Vagina (tissue), 2 donors: ENCODE data around the gene SHE. TPM values are rescaled to one million over a fixed set of nuclear protein-coding genes. Genes with fewer than 3 reads are reported as not detected.
A peak's percentile ranks its signal among the peaks of the same experiment; 100 is the strongest.

Experiments used
- DNase-seq, 2 donors: peaks; one replicate each; pipeline ENCODE4 v3.0.0-alpha.2; 2017; ENCODE audit errors: extremely low spot score in 2 of 2
- H3K27ac ChIP-seq: fragments of 200-600 bp; sonication (generic); one replicate; pipeline ENCODE4 v1.5.1; 2019
- H3K27me3 ChIP-seq: fragments of 200-600 bp; sonication (generic); one replicate; pipeline ENCODE4 v1.5.1; 2019
- H3K36me3 ChIP-seq, 2 donors: fragments of 200-600 bp; sonication (generic); one replicate each; pipeline ENCODE4 v1.5.1; 2017 to 2019
- H3K4me1 ChIP-seq: fragments of 200-600 bp; sonication (generic); one replicate; pipeline ENCODE4 v1.5.1; 2019
- H3K4me3 ChIP-seq, 2 donors: fragments of 200-600 bp; sonication (generic); 1 replicate in 1 of 2; 2 replicates in 1 of 2; pipeline ENCODE4 v1.5.1; 2016 to 2019
- H3K9me3 ChIP-seq: fragments of 200-600 bp; sonication (generic); one replicate; pipeline ENCODE4 v1.5.1; 2019
- CTCF ChIP-seq, 3 experiments: fragments of 450-650 bp in 2 of 3; fragments of 200-600 bp in 1 of 3; sonication (generic) in 1 of 3; IDR thresholded peaks; one replicate each; pipeline ENCODE4 v1.5.1; 2017 to 2019; ENCODE audit warnings: antibody characterized with exemption in 3 of 3, mild to moderate bottlenecking in 2 of 3, moderate library complexity in 2 of 3
- POLR2A ChIP-seq, 2 donors: fragments of 450-650 bp; IDR thresholded peaks; one replicate each; pipeline ENCODE4 v1.6.1; 2017; ENCODE audit warnings: antibody characterized with exemption in 2 of 2, mild to moderate bottlenecking in 2 of 2, moderate library complexity in 2 of 2
- POLR2AphosphoS5 ChIP-seq, 2 donors: sonication (generic); formaldehyde crosslinking; IDR thresholded peaks; one replicate each; pipeline ENCODE4 v1.9.0; 2017; ENCODE audit warnings: antibody characterized with exemption in 2 of 2, mild to moderate bottlenecking in 2 of 2, low read depth in 1 of 2; ENCODE audit not compliant: insufficient read depth in 1 of 2
- intact Hi-C: fragments of 100-400 bp; cut with DNase I; formaldehyde crosslinking; loops from one replicate; pipeline ENCODE4 v1.15.1; 2023
- total RNA-seq: library from RNA; depleted of rRNA; stranded (reverse); fragments of >200 nt; gene quantifications from one replicate; pipeline ENCODE4 v1.2.3, GENCODE V29; 2016

Gene SHE
- total RNA-seq, 1 donor from 2014 or later = 23.8 TPM

GRCh38 chr1:154517661-154518060, 15.4 kb upstream of the SHE start:
- intact Hi-C loops = no loop called here
- TF ChIP-seq POLR2AphosphoS5 (IDR thresholded peaks at IDR 0.05; ENCODE audit: insufficient read depth in 1 of 2, low read depth in 1 of 2) (no peak), POLR2A (IDR thresholded peaks at IDR 0.05) (no peak), CTCF (IDR thresholded peaks at IDR 0.05) (no peak)

GRCh38 chr1:154514066-154514553, 11.9 kb upstream of the SHE start:
- DNase-seq = no peak
- no peaks in the 10 kb centered on the region for H3K4me1 ChIP-seq
- H3K9me3 ChIP-seq = no peaks in the 10 kb centered on the region
- peaks cover 4% of the 10 kb centered on the region for H3K27me3 ChIP-seq
- no peak overlapping the region for H3K27ac ChIP-seq
- intact Hi-C loops = no loop called here
- no peaks in the 10 kb centered on the region for H3K36me3 ChIP-seq
- TF ChIP-seq POLR2AphosphoS5 (IDR thresholded peaks at IDR 0.05; ENCODE audit: insufficient read depth in 1 of 2, low read depth in 1 of 2) (no peak), POLR2A (IDR thresholded peaks at IDR 0.05) (no peak), CTCF (IDR thresholded peaks at IDR 0.05) (no peak)
- no peak overlapping the region for H3K4me3 ChIP-seq

More at GRCh38 chr1:154517661-154518060, 15.4 kb upstream of the SHE start:
- Histone ChIP-seq H3K4me3 (no peak overlapping the region), H3K9me3 (no peaks in the 10 kb centered on the region), H3K27me3 (no peaks in the 10 kb centered on the region), H3K27ac (no peak overlapping the region), H3K36me3 (no peaks in the 10 kb centered on the region), H3K4me1 (peaks cover 10% of the 10 kb centered on the region)
- DNase-seq = no peak

GRCh38 chr1:154512760-154513159, 10.5 kb upstream of the SHE start:
- no peak overlapping the region for H3K27ac ChIP-seq
- H3K4me3 ChIP-seq = no peak overlapping the region
- intact Hi-C loops = no loop called here
- H3K27me3 ChIP-seq = peaks cover 4% of the 10 kb centered on the region
- H3K9me3 ChIP-seq = no peaks in the 10 kb centered on the region
- no peak for DNase-seq
- no peaks in the 10 kb centered on the region for H3K36me3 ChIP-seq
- TF ChIP-seq POLR2AphosphoS5 (IDR thresholded peaks at IDR 0.05; ENCODE audit: insufficient read depth in 1 of 2, low read depth in 1 of 2) (no peak), POLR2A (IDR thresholded peaks at IDR 0.05) (no peak), CTCF (IDR thresholded peaks at IDR 0.05) (no peak)
- no peaks in the 10 kb centered on the region for H3K4me1 ChIP-seq

GRCh38 chr1:154503898-154504297, 1.7 kb upstream of the SHE start:
- no peak overlapping the region for H3K4me3 ChIP-seq
- peaks cover 15% of the 10 kb centered on the region for H3K27me3 ChIP-seq
- no peak overlapping the region for H3K27ac ChIP-seq
- H3K9me3 ChIP-seq = no peaks in the 10 kb centered on the region
- intact Hi-C loops = loop anchor here (5.0 kb wide), 1 partner anchor 1938 kb away; no protein-coding TSS in a partner anchor
- peaks cover 16% of the 10 kb centered on the region for H3K4me1 ChIP-seq
- TF ChIP-seq CTCF (IDR thresholded peaks at IDR 0.05) (no peak), POLR2AphosphoS5 (IDR thresholded peaks at IDR 0.05; ENCODE audit: insufficient read depth in 1 of 2, low read depth in 1 of 2) (no peak), POLR2A (IDR thresholded peaks at IDR 0.05) (no peak)
- no peaks in the 10 kb centered on the region for H3K36me3 ChIP-seq
- no peak for DNase-seq

- TF ChIP-seq POLR2AphosphoS5 (IDR thresholded peaks at IDR 0.05; ENCODE audit: insufficient read depth in 1 of 2, low read depth in 1 of 2) (peak in 1 of 2 donors; percentile 7), POLR2A (IDR thresholded peaks at IDR 0.05) (no peak)
- H3K27ac ChIP-seq = no peak overlapping the region
- peaks cover 16% of the 10 kb centered on the region for H3K4me1 ChIP-seq
- H3K9me3 ChIP-seq = no peaks in the 10 kb centered on the region
- no peaks in the 10 kb centered on the region for H3K36me3 ChIP-seq
- no peak for DNase-seq
- intact Hi-C loops = loop anchor here (5.0 kb wide), 1 partner anchor 1940 kb away; no protein-coding TSS in a partner anchor
- H3K4me3 ChIP-seq = peak overlapping the region; percentile 40 to 59
- peaks cover 15% of the 10 kb centered on the region for H3K27me3 ChIP-seq
Measured at GRCh38 chr1:154502744-154503115, 518 bp upstream of the SHE start.
